ENCODE data around the gene SH3GL2. TPM values are rescaled to one million over a fixed set of nuclear protein-coding genes. Genes with fewer than 3 reads are reported as not detected.
"Not testable (repeated sequence)": the region's sequence is repeated elsewhere in the genome, so short reads cannot be mapped to it uniquely, and the experiment has no call there.

The SH3GL2 gene
- total RNA-seq, 2 experiments from 2014 or later, result not detected

- POLR2A ChIA-PET, result no interaction called here
- CTCF ChIA-PET, result no interaction called here
Measured at GRCh38 chr9:17739022-17739421, 160.2 kb downstream of the SH3GL2 start.

- CTCF ChIA-PET, result no interaction called here
- POLR2A ChIA-PET, result no interaction called here
Measured at GRCh38 chr9:17739736-17740135, 160.9 kb downstream of the SH3GL2 start.

- ChIA-PET POLR2A (no interaction called here), CTCF (no interaction called here)
Measured at GRCh38 chr9:17742067-17742466, 163.2 kb downstream of the SH3GL2 start.

GRCh38 chr9:17744786-17745185 lies 165.9 kb downstream of the SH3GL2 start:
- CTCF ChIA-PET, result no interaction called here
- POLR2A ChIA-PET, result no interaction called here

GRCh38 chr9:17750269-17750668 lies 171.4 kb downstream of the SH3GL2 start:
- POLR2A ChIA-PET, result no interaction called here
- CTCF ChIA-PET, result no interaction called here

- CTCF ChIA-PET, result no interaction called here
Measured at GRCh38 chr9:17751486-17751885, 172.6 kb downstream of the SH3GL2 start.

GRCh38 chr9:17752021-17752420 lies 173.2 kb downstream of the SH3GL2 start:
- CTCF ChIA-PET, result no interaction called here
- POLR2A ChIA-PET, result no interaction called here

More at GRCh38 chr9:17751486-17751885, 172.6 kb downstream of the SH3GL2 start:
- POLR2A ChIA-PET, result no interaction called here

GRCh38 chr9:17757816-17758215 lies 178.9 kb downstream of the SH3GL2 start:
- POLR2A ChIA-PET, result no interaction called here
- CTCF ChIA-PET, result no interaction called here

GRCh38 chr9:17760250-17760649 lies 181.4 kb downstream of the SH3GL2 start:
- ChIA-PET CTCF (no interaction called here), POLR2A (no interaction called here)

- CTCF ChIA-PET, result no interaction called here
Measured at GRCh38 chr9:17761984-17762676, 183.3 kb downstream of the SH3GL2 start.

GRCh38 chr9:17764306-17764705 lies 185.4 kb downstream of the SH3GL2 start:
- ChIA-PET CTCF (no interaction called here), POLR2A (no interaction called here)

More at GRCh38 chr9:17761984-17762676, 183.3 kb downstream of the SH3GL2 start:
- POLR2A ChIA-PET, result no interaction called here

GRCh38 chr9:17765131-17765530 lies 186.3 kb downstream of the SH3GL2 start:
- POLR2A ChIA-PET, CTCF ChIA-PET: not testable (repeated sequence)

GRCh38 chr9:17772223-17772622 lies 193.4 kb downstream of the SH3GL2 start:
- ChIA-PET CTCF (no interaction called here), POLR2A (no interaction called here)

GRCh38 chr9:17775656-17776055 lies 196.8 kb downstream of the SH3GL2 start:
- CTCF ChIA-PET, result no interaction called here
- POLR2A ChIA-PET, result no interaction called here

GRCh38 chr9:17776735-17777134 lies 197.9 kb downstream of the SH3GL2 start:
- CTCF ChIA-PET, result no interaction called here
- POLR2A ChIA-PET, result no interaction called here

GRCh38 chr9:17777465-17777864 lies 198.6 kb downstream of the SH3GL2 start:
- CTCF ChIA-PET, result no interaction called here

GRCh38 chr9:17782430-17783149 lies 203.7 kb downstream of the SH3GL2 start:
- ChIA-PET POLR2A (no interaction called here), CTCF (no interaction called here)

More at GRCh38 chr9:17777465-17777864, 198.6 kb downstream of the SH3GL2 start:
- POLR2A ChIA-PET, result no interaction called here

- ChIA-PET POLR2A (no interaction called here), CTCF (no interaction called here)
Measured at GRCh38 chr9:17783227-17783626, 204.4 kb downstream of the SH3GL2 start.

GRCh38 chr9:17789316-17789715 lies 210.4 kb downstream of the SH3GL2 start:
- ChIA-PET POLR2A (no interaction called here), CTCF (no interaction called here)

- ChIA-PET POLR2A (no interaction called here), CTCF (no interaction called here)
Measured at GRCh38 chr9:17793713-17794622, 215.1 kb downstream of the SH3GL2 start.

GRCh38 chr9:17795744-17796143 lies 216.9 kb downstream of the SH3GL2 start:
- ChIA-PET CTCF (no interaction called here), POLR2A (no interaction called here)

Data from activated CD8-positive, alpha-beta memory T cell treated with anti-CD3 and anti-CD28 coated beads for 36 hours (primary cell).